NCI-H2081 (cell line): ENCODE measurements around the gene PSMA5.
"Not testable (repeated sequence)": the region's sequence is repeated elsewhere in the genome, so short reads cannot be mapped to it uniquely, and the experiment has no call there.

Experiments
- DNase-seq, 2 experiments: peaks; one replicate each; lab custom pipeline; 2025; lab: John Stamatoyannopoulos, UW

Gene PSMA5

DNA sequence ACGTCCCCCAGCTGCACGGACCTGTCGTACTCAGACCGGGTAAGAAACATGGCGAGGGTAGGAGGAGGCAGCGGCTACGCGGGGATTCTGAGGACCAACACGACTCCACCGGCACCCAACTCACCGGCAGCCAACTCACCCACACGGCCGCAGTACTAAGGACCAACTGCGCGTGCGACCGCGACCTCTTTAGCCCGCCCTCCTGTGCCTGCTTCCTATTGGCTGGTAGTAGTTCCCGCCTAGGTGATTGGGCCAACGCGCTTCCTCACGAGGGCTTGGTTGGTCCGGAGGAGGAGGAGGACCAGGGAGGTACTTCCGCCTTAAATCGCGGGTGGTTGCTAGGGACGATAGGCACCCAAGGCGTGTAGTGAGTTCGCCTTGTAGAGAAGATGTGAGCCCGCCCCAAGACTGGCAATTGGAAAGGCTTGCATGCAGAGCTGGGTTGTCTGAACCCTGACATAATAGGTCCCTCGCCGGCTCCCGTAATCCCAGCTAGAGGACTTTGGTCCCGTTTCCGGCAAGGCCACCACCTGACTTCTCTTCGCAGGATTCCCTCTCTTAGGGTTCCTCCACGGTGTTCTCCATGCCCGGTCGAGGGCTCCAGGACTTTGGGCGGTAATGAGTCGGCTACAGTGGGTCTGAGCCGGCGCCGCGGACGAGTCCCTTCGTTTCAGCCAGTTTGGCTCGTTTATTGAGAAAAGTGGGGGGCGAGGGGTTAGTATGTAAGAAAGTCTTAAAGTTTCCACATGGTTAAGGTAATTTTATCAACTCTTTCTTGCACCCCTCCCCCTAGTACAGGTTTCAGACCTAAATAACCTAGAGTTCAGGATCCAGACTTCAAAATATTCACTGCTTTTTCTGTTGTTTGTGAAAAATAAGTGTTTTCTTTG is at the start of gene PSMA5:
Gene PSMA5 (minus strand): TSS at position 168 of the 890 bp plus-strand sequence. CDS start 118 bp downstream, at position 50.
- peak; percentile 94 to 98 for DNase-seq

DNA sequence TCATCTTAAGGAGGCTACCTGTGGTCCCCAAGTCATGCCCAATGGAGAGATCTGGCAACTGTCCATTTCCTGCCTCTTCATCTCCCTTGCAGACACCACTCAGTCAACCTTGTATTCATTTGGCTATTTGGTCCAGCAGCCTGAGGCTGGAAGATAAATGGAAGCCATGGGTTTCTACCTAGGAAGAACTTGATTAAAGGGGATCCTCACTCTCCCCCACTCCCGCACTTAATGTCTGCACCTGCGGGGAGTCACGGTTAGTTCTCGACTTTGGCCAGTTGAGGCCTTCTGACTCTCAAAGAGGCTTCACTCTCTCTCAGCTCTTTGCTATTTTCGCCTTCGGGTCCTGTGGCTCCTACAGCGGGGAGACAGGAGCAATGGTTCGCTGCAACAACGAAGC is 49.0 kb upstream of the PSMA5 start:
- no peak for DNase-seq

DNA sequence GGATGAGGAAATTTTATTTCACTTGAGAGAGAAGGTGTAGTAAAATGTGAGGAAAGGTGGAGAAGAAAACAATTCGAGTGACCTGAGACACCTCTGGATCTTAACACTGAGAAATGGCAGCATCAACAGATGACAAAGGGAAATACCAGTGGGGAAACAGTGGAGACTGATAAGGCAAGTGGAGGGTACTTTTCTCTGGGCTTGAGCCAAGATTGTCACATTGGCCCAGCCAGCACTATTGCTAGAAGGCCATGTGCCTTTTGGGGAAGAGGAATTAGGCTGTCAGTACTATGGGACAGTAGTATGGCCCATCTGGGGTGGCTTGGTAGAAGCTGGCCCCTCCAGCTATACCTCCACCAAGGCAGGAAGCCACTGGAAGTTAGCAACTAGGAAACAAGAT is 48.4 kb upstream of the PSMA5 start:
- no peak for DNase-seq

DNA sequence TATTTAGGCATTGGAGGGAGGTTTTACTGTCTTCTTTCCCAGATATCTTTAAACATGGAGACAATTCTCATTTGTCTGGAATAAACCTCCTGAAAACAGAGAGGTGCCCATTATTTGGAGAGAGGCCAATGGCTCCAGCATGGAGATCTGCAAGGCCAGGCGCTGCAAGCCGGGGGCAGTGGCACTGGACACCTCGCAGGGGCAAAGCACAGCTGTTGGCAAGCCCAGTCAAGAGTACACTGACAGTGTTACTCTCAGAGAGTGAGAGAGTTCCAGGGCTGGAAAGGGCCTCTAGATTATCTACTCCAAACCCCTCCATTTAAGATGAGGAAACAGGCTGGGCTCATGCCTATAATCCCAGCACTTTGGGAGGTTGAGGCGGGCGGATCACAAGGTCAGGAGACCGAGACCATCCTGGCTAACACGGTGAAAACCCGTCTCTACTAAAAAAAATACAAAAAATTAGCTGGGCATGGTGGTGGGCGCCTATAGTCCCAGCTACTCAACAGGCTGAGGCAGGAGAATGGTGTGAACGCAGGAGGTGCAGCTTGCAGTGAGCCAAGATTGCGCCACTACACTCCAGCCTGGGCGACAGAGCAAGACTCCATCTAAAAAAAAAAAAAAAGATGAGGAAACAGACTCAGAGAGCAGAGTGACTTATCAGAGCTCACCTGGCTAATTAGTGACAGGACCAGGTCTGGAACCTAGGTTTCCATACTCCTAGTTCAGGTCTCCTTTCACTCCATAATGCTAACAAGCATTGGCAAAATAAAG is 47.2 kb upstream of the PSMA5 start:
- not testable (repeated sequence) for DNase-seq

DNA sequence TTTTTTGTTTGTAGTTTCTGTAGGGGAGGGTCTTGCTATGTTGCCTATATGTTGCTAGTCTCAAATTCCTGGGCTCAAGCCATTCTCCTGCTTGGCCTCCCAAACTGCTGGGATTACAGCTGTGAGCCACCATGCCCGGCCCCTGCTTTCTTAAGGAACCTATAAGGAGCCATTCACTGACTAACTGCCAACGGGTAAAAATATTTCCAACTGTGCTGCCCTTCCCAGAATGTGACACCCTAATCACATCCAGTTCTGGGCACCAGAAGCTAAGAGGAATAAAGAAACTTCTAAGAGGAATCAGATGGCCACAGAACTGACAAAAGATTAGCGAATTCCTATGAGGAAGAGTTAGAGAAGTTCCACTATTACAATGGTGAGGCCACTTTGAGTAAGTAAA is 46.5 kb upstream of the PSMA5 start:
- no peak for DNase-seq

DNA sequence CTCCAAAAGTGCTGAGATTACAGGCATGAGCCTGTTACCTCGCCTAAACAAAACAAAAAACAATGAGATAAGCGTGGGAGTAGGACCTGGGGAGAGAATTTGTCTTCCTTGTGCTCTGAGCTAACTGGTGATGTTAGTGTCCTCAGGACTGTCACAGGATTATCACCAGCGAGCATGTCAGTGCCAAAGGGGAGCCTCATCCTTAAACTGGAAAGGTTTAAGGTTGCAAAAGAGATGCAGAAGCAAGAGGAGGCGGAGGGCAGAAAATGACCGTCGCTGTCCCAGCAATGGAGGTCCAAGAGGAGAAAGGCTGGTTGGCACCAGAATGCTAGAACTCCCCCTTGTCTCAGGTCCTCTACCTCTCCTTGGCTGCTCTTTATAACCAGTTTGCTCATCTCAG is 44.0 kb upstream of the PSMA5 start:
- no peak for DNase-seq

DNA sequence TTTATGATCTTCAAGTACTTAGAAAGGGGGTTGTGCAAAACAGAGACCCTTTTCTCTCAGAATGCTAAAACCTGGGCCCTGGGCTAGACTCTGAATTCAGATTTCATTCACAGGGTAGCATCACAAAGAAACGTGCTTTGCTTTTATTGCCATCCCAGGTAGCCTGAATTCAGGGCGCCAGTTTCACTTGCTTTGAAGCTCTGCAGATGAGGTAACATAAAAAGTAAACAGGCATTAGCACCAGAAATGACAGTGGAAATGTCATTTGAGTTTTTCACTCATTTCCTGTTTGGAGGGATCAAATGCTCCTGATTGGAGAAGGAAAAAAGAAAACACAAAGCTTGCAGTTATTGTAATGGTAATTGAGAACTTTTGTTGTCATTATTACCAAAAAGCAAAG is 42.7 kb upstream of the PSMA5 start:
- no peak for DNase-seq

DNA sequence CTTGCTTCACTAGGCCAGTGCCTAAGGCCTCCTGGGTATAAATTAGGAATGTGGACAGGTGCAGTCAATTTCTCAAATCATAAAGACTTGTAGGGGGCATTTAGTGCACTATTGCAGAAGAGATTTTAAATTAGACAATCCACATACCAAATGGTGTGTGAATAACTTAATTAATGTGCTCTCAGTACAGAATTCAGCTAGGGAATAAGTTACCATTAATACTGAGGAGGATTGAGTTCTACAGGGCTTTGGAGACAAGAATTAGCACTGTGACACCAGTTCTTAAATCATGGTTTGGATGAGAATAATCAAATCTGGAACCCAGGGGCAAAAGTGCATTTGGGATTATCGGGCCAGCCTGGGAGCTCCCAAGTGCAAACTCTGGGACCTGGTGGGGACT is 41.8 kb upstream of the PSMA5 start:
- DNase-seq, result no peak

DNA sequence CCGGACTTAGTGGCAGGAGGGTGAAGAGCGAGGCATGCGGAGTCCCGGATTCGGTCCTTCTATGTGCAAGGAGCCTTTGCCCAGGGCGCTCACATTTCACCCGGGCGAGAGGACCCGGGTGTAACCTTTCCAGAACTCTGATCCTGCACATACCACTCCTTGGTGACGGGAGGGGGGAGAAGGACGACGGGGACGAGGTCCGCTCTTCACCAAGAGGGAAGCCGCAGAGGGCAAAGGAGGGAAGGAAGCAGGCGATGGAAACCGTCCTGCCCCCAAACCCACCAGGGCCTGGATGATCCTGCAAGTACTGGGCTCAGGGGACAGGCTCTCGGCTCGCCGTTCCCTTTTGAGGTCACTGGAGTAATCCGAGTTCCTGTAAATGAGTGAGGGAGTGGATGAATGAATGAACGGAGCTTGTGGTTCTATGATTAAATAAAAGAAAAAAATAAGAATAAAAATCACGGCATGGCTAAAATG is 41.1 kb upstream of the PSMA5 start:
- DNase-seq, result no peak

DNA sequence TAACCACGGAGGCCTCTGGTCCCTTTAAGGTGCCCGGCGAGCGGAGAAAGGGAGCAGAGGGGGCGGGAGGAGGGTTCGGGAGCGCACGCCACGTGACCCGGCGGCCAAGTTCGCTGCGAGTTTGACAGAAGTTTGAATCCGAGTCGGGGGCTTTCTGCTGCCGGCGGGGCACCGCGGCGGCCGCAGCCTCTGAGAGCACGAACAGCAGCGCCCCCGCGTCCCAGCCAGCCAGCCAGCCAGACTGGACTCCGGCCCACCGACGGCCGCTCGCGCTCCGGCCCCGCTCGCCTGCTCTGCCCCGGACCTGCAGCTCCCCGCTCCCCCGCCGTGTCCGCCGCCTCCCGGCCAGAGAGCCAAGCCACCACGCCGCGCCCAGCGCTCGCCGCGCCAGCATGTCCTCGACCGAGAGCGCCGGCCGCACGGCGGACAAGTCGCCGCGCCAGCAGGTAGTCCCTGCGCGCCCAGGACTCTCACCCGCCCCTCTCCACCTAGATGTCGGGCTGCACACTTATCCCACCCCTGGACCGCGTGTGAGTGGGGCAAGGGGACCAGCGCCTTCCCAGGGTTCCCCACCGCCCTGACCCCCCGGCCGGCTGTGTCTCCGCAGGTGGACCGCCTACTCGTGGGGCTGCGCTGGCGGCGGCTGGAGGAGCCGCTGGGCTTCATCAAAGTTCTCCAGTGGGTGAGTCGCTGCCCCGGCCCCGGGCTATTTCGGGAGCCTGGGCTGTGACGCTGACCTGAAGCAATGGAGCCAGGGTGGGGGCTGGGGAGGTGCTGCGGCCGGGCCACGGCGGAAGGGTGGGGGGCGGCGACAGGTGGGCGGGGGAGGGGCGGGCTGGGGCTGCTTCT is 40.4 kb upstream of the PSMA5 start, which contains the start of gene SYPL2:
Gene SYPL2 (plus strand): TSS at position 95 of the 849 bp plus-strand sequence. CDS start 298 bp downstream, at position 393.
- no peak for DNase-seq

DNA sequence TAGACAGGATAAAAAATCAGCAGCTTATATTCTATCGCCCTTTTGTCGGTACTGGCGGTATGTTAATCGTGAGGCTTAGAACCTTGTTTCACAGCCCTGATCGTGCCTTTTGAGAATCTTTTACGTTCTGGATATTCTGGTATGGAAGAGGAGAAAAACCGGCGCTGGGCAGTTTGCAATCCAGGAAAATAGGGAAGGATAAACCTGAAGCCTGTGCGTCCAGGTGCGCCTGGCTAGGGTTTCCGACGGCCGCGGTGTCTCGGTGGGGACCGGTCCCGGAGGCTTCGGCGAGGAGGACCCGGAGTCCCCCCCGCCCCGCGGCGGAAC is 39.8 kb upstream of the PSMA5 start:
- DNase-seq, result no peak

DNA sequence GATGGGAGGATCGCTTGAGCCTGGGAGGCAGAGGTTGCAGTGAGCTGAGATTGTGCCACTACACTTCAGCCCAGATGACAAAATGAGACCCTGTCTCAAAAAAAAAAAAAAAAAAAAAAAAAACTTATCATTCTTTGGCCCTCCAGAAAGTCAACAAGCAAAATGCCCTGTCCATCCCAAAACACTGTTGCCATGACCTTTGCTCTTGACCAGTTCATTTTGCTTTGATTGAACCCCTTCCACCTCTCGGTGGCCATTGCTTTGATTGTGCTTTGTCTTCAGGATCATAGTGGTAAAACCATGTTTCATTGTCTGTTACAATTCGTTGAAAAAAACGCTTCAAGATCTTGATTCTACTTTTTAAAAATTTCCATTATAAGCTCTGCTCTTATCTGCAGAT is 31.6 kb upstream of the PSMA5 start:
- DNase-seq, result no peak

DNA sequence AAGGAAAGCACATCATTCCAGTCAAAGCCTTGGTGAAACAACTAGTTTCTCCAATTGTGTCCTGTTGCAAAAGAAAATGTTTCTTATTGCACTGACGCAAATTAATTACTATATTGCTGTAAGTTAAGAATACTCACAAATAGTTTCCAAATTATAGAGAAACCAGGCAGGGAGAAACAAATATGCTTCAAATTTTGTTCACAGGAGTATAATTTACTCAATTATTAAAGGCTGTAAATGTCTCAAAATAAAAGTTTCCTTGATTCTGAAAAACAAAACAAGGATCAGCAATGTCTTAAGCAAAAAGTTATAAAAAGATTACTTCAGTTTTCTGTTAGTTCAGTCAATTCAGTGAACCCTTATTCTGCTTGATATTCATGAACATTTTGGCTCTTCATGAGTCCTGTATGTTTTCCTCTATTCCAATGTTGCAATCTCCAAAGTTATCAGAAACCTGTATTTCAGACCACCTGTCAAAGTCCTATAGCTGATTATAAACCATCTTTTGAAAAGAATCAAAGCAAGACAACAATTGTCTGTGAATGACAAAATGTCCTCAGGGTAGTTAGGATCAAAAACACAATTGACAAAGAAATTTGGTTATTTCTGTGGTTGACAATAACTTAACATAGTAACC is 28.4 kb upstream of the PSMA5 start:
- DNase-seq, result no peak

DNA sequence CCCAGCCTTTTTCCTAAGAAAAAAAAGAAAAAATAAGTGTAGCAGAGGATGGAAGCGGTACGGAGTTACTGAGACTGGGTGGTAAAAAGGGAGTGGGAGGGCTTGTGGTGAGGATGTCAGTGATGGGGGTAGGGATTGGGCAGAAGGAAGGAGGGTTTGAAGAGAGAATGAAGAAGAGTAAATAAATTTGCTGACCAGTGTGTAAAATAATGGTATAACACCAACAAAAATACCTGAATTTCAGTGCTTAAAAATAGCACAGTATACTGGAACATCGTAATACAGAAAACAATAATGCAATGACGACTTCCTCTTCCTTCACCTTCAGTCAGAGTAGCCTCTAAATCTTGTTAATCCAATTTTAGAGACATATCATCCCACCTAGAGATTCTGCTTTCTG is 21.3 kb upstream of the PSMA5 start:
- no peak for DNase-seq

DNA sequence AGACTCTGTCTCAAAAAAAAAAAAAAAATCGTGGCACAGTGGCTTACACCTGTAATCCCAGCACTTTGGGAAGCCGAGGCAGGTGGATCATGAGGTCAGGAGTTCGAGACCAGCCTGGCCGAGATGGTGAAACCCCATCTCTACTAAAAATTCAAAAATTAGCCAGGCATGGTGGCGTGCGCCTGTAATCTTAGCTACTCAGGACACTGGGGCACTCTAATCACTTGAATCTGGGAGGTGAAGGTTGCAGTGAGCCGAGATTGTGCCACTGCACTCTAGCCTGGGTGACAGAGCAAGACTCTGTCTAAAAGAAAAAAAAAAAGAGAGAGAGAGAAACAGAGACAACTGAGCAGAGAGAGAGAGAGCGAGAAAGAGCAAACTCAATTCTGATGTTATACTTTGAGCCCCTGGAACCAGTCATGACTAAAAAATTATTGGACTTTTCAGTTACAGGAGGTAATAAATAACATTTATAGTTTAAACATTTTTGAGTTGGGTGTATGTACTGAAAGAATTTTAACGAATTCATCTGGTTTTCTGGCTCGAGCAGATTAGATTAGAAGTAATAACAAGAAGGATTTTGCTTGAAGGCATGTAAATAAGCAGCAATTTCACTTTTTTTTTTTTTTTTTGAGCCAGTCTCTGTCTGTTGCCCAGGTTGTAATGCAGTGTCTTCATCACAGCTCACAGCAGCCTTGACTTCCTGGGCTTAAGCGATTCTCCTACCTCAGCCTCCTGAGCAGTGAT is 19.9 kb upstream of the PSMA5 start:
- DNase-seq, result not testable (repeated sequence)

DNA sequence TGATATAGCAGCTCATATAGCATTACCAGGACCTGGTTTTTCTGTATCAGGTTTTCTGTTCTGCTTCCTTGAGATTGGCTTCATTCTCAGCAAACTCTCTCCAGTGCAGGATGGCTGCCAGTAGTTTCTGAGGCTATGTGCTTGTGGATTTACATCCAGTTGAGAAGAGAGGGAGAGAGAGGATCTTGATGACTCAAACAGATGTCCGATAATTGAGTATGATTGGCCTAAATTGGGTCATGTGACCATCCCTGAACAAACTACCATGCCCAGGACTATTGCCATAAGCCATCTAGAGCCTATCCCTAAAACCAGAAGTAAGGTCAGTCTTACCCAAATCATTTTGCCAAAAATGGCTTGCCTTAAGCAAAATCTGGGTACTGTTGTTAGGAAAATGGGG is 18.1 kb upstream of the PSMA5 start:
- no peak for DNase-seq

DNA sequence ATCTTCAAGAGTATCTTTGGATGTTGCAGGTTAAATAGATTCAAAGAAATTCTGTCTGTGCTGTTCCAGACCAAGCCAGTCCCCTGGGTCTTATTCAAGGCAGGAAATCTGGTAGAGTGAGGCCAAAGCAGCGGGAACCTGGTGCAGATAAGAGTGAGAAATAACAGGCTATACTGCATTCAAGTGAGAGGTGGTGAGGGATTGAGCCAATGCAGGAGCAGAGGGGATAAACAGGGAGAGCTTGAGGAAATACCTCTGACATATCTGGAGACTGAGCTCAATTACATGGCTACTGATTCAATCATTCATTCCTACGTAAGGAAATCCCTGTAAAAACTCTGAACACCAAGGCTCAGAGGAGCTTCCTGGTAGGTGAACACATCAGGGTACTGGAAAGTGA is 17.2 kb upstream of the PSMA5 start:
- DNase-seq, result no peak

DNA sequence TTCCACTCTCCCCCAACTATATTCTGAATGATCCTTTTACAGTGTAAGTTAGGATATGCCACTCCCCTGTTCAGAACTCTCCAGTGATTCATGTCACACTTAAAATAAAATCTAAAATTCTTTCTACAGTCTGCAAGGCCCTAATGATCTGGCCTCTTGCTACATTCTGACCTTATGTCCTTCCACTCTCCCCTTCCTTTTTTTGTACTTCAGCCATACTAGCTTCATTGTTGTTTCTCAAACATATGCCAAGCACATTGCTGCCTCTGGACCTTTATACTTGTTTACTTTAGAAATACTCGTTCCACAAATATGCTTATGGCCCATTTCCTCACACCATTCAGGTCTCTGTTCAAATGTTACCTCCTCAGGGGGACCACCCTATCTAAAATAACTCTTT is 14.8 kb upstream of the PSMA5 start:
- no peak for DNase-seq

DNA sequence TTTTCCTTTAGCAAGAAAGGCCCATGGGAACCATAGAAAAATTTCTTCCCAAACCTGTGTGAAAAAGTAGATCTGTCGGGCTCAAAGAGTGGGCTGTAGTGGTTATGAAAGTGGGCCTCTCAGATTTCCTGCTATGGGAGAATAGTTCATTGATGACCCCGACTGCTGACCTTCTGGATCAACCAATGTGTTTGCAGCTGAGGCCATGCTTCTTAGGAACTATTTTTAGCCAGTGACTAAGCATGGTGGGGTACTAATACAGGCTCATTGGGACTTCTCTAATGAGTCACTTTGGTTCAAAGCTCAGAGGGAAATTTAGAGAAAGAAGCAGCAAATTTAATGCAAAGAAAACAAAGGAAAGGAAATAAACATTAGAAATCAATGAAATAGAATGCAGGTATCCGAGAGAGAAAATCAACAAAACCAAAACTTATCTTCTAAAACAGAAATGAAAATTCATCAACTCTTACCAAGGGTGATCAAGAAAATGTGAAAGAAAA is 12.6 kb upstream of the PSMA5 start:
- DNase-seq, result no peak

DNA sequence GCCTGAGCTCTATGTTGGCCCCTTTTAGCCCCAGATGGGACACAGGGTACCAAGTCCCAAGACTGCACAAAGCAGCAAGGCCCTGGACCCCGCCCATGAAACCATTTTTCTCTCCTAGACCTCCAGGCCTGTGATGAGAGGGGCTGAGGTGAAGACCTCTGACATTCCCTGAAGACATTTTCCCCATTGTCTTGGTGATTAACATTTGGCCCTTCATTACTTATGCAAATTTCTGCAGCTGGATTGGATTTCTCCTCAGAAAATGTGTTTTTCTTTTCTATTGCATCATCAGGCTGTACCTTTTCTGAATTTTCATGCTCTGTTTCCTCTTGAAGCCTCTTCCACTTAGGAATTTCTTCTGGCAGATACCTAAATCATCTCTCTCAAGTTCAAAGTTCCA is 8.2 kb upstream of the PSMA5 start:
- no peak for DNase-seq

DNA sequence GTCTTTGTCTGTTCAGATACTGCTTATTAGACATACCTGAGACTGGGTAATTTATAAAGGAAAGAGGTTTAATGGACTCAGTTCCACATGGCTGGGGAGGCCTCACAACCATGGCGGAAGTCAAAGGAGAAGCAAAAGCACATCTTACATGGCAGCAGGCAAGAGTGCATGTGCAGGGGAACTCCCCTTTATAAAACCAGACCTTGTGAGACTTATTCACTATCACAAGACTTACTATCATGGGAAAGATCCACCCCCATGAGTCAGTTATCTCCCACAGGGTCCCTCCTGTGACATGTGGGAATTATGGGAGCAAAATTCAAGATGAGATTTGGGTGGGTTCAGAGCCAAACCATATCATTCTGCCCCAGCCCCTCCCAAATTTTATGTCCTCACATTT is 7.1 kb upstream of the PSMA5 start:
- no peak for DNase-seq
